Heart right ventricle (tissue), 16 donors: ENCODE data around the gene ARAP2. TPM values are rescaled to one million over a fixed set of nuclear protein-coding genes. Genes with fewer than 3 reads are reported as not detected.

Source experiments
- ATAC-seq, 8 donors: fragments of 200-7000 bp; cut with Tn5 transposase; one replicate each; pipeline ENCODE4 v1.9.1; 2020; ENCODE audit warnings: mild to moderate bottlenecking in 8 of 8, moderate library complexity in 8 of 8, moderate number of reproducible peaks in 1 of 8
- DNase-seq, 2 donors: peaks; one replicate each; pipeline ENCODE4 v3.0.0-alpha.2; 2020
- H3K27ac ChIP-seq, 10 donors: fragments of 200-600 bp; sonication (generic) in 2 of 10; one replicate each; pipeline versions ENCODE4 v1.5.0 to v1.8.0; 2020 to 2022; ENCODE audit warnings: mild to moderate bottlenecking in 3 of 10
- H3K27me3 ChIP-seq, 7 donors: fragments of 200-600 bp; one replicate each; pipeline ENCODE4 v1.8.0; 2021 to 2022; ENCODE audit warnings: mild to moderate bottlenecking in 2 of 7
- H3K36me3 ChIP-seq, 9 donors: fragments of 200-600 bp; sonication (generic) in 1 of 9; one replicate each; pipeline versions ENCODE4 v1.5.0 to v1.8.0; 2020 to 2022; ENCODE audit warnings: mild to moderate bottlenecking in 2 of 9
- H3K4me1 ChIP-seq, 9 donors: fragments of 200-600 bp; sonication (generic) in 1 of 9; one replicate each; pipeline versions ENCODE4 v1.5.0 to v1.8.0; 2020 to 2022; ENCODE audit warnings: mild to moderate bottlenecking in 4 of 9
- H3K4me3 ChIP-seq, 10 donors: fragments of 200-600 bp; sonication (generic) in 2 of 10; one replicate each; pipeline versions ENCODE4 v1.5.0 to v1.8.0; 2020 to 2022; ENCODE audit warnings: mild to moderate bottlenecking in 7 of 10, moderate library complexity in 2 of 10
- H3K9me3 ChIP-seq, 11 donors: fragments of 200-600 bp in 10 of 11; sonication (generic) in 2 of 11; one replicate each; pipeline versions ENCODE4 v1.5.0 to v1.8.0; 2013 to 2022; ENCODE audit warnings: mild to moderate bottlenecking in 2 of 11, control low read depth in 1 of 11, moderate library complexity in 1 of 11
- CTCF ChIP-seq, 9 donors: fragments of 200-600 bp; sonication (generic) in 2 of 9; IDR thresholded peaks; one replicate each; pipeline versions ENCODE4 v1.5.0 to v1.8.0; 2021 to 2022; ENCODE audit warnings: antibody characterized with exemption in 9 of 9, mild to moderate bottlenecking in 5 of 9, moderate library complexity in 1 of 9
- WGBS, 2 donors: extraction: QIAGEN DNeasy Blood & Tissue Kit; methylation state at CpG; one replicate each; pipeline ENCODE4 v1.1.7; 2013; ENCODE audit warnings: inconsistent platforms in 1 of 2; 5-methylcytosine and 5-hydroxymethylcytosine counted together
- intact Hi-C, 10 donors: fragments of 100-400 bp; cut with DNase I; formaldehyde crosslinking; loops; one replicate each; pipeline versions ENCODE4 v1.11.1 to v1.14.2; 2022
- polyA plus RNA-seq, 2 donors: library from polyadenylated mRNA; stranded (reverse); fragments of 200-250 nt; gene quantifications; one replicate each; pipeline ENCODE4 v1.2.3, GENCODE V29; 2013
- total RNA-seq, 10 donors: library from RNA; stranded (reverse); fragmentation: NEBNext Ultra II Directional in 3 of 10; extraction: Animal tissue kit (Norgen Biotek cat#: 25700) in 3 of 10; gene quantifications; one replicate each; pipeline versions ENCODE4 v1.2.1 to v1.2.4, GENCODE V29; 2021 to 2023
- donor health status: Arrhythmogenic right ventricular cardiomyopathy.
- donor health status: ischemic (EF 13 %, LVEDD 7.1; RV severe dilation, severe dysfunction).
- donor health status: healthy with polysubstance abuse.
- donor health status: DM: no; HTN: yes; CAD: no.
- donor health status: DM: no; HTN: no; CAD: no.
- donor health status: ischemic (EF 25% LVEDD 6.9; RV normal size, moderate dysfunction).
- donor health status: ischemic (EF 25% LVEDD 5.7; RV mildly dilated, moderate dysfunction).
- donor health status: healthy.
- donor health status: DM: yes; HTN: yes; CAD: no.
- donor health status: Ischemic cardiomyopathy.
- donor health status: ischemic (EF 35%, LVEDD 5.7; RV mildly dilated, moderate dysfunction).
- donor health status: nonischemic (EF 11% LVEDD 7.7; RV severe dilation, severe dysfunction).
- donor health status: DM: yes; HTN: yes; CAD: no.
- donor health status: PGD.
- donor health status: ischemic (EF 29% LVEDD 5.4; RV normal size, mild dysfunction).
- donor health status: nonischemic (EF 23%, LVEDD 6.1; RV moderate dilation, normal function).

Gene ARAP2
- total and polyA plus RNA-seq, 12 donors = 0.19 to 6.9 (median 2.5) TPM

- H3K9me3 ChIP-seq = no peaks in the 10 kb centered on the region
- ATAC-seq = no peak
- H3K36me3 ChIP-seq = peaks cover 0 to 26% (median 0%) of the 10 kb centered on the region in 9 donors
- no peak overlapping the region for H3K4me3 ChIP-seq
- no peaks in the 10 kb centered on the region for H3K4me1 ChIP-seq
- H3K27me3 ChIP-seq = no peaks in the 10 kb centered on the region
- WGBS, 2 donors = 77 to 82% methylated on average over 3 of the region's 3 CpGs
- H3K27ac ChIP-seq = no peak overlapping the region
- no peak for TF ChIP-seq CTCF (IDR thresholded peaks at IDR 0.05)
- intact Hi-C loops = no loop called here
- DNase-seq = no peak
These were observed 129.0 kb downstream of the ARAP2 start for GRCh38 chr4:36115312-36115711.

- Histone ChIP-seq H3K4me3 (no peak overlapping the region), H3K4me1 (no peaks in the 10 kb centered on the region), H3K27me3 (no peaks in the 10 kb centered on the region), H3K36me3 (peaks cover 0 to 29% (median 0%) of the 10 kb centered on the region in 9 donors), H3K27ac (no peak overlapping the region), H3K9me3 (no peaks in the 10 kb centered on the region)
- DNase-seq (no peak), ATAC-seq (no peak)
- intact Hi-C loops = no loop called here
- TF ChIP-seq CTCF (IDR thresholded peaks at IDR 0.05) = no peak
These were observed 133.1 kb downstream of the ARAP2 start for GRCh38 chr4:36111172-36111571.

GRCh38 chr4:36099509-36099908, 144.8 kb downstream of the ARAP2 start:
- no peak for ATAC-seq
- Histone ChIP-seq H3K27me3 (no peaks in the 10 kb centered on the region), H3K36me3 (peaks cover 0 to 16% (median 0%) of the 10 kb centered on the region in 9 donors), H3K4me1 (no peaks in the 10 kb centered on the region), H3K4me3 (no peak overlapping the region), H3K27ac (no peak overlapping the region), H3K9me3 (peaks cover 0 to 10% (median 0%) of the 10 kb centered on the region in 11 donors)
- intact Hi-C loops = no loop called here
- TF ChIP-seq CTCF (IDR thresholded peaks at IDR 0.05) = no peak
- DNase-seq = no peak
- WGBS, 2 donors = 90 to 91% methylated on average over 3 of the region's 3 CpGs

GRCh38 chr4:36094995-36095394, 149.3 kb downstream of the ARAP2 start:
- 88 to 95% methylated on average over 2 of the region's 2 CpGs for WGBS, 2 donors
- H3K4me3 ChIP-seq = no peak overlapping the region

More at GRCh38 chr4:36094995-36095394, 149.3 kb downstream of the ARAP2 start:
- no peak for TF ChIP-seq CTCF (IDR thresholded peaks at IDR 0.05)
- no peak overlapping the region for H3K27ac ChIP-seq
- no peaks in the 10 kb centered on the region for H3K4me1 ChIP-seq
- ATAC-seq = no peak
- DNase-seq = no peak
- H3K36me3 ChIP-seq = peaks cover 0 to 33% (median 0%) of the 10 kb centered on the region in 9 donors
- intact Hi-C loops = no loop called here
- H3K27me3 ChIP-seq = no peaks in the 10 kb centered on the region
- H3K9me3 ChIP-seq = no peaks in the 10 kb centered on the region
